ENCODE data around the gene POLRMT.

POLRMT gene

GRCh38 chr19:583198-583967 is 50.0 kb downstream of the POLRMT start:
- no peak for DNase-seq (ENCODE audit: insufficient read length, low spot score)
- FAIRE-seq, result no peak

DNA sequence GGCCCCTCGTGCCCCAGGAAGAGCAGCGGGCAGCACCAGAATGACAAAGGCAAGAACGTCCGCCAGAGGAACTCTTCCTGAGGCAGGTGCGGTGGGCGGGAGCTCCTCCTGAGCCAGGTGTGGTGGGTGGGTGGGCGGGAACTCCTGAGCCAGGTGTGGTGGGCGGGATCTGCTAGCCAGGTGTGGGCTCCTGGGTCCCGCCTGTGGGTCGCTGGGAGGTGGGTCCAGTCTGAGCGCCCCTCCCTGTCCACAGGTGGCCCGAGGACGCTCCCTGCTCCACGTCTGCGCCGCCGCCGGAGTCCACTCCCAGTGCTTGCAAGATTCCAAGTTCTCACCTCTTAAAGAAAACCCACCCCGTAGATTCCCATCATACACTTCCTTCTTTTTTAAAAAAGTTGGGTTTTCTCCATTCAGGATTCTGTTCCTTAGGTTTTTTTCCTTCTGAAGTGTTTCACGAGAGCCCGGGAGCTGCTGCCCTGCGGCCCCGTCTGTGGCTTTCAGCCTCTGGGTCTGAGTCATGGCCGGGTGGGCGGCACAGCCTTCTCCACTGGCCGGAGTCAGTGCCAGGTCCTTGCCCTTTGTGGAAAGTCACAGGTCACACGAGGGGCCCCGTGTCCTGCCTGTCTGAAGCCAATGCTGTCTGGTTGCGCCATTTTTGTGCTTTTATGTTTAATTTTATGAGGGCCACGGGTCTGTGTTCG is 50.7 kb downstream of the POLRMT start:
- DNase-seq (ENCODE audit: insufficient read length, low spot score), result no peak
- no peak for FAIRE-seq

DNA sequence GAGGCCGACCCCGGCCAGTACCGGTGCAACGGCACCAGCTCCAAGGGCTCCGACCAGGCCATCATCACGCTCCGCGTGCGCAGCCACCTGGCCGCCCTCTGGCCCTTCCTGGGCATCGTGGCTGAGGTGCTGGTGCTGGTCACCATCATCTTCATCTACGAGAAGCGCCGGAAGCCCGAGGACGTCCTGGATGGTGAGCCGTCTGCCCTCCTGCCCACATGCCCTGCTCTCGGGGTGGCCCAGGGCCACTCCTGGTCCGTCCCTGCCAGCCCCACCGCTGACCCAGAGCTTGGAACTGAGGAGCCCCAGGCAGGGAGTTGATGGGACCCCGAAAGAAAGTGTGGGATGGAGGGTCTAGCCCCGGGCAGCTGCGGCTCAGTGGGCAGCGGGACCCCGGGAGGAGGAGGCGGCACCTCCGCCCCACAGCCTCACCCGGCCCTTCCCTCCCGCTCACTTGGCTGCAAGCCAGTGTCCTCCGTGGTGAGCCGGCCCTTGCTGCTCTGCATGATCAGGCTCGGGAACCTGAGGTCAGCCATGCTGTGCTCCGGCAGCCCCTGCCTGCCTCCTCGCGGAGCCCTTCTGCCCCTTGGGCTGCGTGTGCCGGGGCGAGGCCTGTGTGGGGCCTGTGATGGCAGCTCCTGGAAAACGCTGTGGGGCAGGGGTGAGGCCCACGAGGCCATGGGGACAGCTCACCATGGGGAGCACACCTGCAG is 51.8 kb downstream of the POLRMT start:
- FAIRE-seq, result no peak
- DNase-seq (ENCODE audit: insufficient read length, low spot score), result no peak

DNA sequence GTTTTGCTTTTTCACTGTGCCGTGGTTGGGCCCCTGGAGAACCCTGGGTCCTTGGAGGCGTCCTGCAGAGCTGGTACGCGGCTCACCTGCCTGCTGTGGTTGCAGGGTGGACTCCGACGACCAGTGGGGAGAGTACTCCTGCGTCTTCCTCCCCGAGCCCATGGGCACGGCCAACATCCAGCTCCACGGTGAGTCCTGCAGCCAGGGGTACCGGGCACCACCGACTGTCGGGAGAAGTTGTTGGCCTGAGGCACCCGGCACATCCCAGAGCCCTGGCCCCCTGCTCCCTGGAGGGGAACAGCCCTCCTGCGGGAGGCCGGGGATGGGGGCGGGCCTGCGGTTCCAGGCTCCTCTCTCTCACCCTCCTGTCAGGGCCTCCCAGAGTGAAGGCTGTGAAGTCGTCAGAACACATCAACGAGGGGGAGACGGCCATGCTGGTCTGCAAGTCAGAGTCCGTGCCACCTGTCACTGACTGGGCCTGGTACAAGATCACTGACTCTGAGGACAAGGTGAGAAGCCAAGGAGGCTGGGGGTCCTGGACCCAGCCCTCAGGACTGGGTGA is 53.0 kb downstream of the POLRMT start:
- FAIRE-seq (no peak), DNase-seq (ENCODE audit: insufficient read length, low spot score) (no peak)

DNA sequence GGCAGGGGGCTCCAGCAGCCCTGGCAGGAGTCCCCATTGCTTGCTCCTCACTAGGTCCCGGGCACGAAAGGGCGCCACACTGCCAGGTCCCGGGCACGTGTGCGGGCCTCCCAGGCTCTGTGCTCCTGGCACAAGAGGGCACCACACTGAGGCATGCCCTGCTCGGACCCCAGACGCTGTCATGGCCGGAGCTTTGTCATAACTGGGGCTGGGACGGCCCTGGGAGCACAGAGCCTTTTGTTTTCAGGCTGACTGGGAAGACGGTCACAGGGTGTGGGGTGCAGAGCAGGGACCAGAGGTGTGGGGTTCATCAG is 53.5 kb downstream of the POLRMT start:
- DNase-seq (ENCODE audit: insufficient read length, low spot score) (no peak), FAIRE-seq (no peak)

DNA sequence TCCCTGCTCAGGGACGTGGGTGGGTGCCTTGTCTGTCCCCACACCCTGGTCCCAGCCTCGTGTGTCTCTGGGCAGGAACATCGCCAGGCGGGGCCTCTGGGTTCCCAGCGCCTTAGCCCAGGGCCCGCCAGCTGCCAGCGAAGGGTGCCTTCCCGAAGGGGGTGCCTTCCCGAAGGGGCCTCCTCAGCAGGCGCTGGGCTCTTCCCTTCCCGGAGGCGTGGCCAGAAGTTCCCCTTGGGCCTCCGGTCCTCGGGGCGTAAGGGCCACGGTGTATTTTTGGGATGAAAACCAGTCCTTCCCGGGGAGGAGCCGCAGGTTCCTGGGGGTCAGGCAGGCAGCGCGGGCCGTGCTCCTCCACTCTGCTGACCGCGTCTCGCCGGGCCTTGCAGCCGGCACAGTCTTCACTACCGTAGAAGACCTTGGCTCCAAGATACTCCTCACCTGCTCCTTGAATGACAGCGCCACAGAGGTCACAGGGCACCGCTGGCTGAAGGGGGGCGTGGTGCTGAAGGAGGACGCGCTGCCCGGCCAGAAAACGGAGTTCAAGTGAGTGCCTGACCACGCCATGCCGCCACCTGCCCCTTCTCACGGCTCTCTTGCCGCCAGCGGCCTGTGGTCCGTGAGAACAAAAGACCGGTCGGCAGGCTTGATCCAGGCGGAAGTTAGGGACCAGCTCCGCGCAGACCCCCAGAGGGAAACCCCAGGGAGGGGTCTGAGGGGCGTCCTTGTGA is 54.1 kb downstream of the POLRMT start:
- FAIRE-seq (no peak), DNase-seq (ENCODE audit: insufficient read length, low spot score) (no peak)

DNA sequence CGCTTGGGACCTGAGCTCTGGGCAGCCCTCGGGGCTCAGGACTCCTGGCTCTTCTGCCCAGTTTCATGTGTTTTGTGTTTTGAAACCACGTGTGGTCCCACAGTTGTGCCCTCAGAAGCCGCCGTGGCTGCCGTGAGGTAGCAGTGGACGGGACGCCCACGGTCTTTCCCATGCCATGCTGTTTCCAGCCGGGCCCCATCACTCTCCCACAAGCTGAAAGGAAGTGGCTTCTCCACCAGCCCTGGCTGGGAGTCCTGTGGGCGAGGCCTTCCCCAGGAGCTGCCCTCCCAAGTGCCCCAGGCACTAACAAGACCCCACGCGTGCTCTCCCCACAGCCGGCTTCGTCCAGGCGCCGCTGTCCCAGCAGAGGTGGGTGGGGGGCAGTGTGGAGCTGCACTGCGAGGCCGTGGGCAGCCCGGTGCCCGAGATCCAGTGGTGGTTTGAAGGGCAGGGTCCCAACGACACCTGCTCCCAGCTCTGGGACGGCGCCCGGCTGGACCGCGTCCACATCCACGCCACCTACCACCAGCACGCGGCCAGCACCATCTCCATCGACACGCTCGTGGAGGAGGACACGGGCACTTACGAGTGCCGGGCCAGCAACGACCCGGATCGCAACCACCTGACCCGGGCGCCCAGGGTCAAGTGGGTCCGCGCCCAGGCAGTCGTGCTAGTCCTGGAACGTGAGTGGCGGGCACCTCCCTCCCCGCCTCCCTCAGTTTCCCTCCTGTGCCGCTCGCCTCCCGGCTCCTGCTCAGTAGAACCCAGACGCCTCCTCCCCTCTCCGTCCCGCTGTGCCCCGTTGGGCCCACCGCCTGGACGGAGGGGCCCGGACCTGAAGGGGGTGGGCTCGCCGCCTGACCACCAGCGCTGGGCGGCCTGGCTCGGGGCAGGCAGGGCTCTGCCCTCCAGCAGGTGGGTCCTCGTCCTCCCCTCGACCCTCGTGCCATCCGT is 55.6 kb downstream of the POLRMT start:
- FAIRE-seq, result no peak

DNA sequence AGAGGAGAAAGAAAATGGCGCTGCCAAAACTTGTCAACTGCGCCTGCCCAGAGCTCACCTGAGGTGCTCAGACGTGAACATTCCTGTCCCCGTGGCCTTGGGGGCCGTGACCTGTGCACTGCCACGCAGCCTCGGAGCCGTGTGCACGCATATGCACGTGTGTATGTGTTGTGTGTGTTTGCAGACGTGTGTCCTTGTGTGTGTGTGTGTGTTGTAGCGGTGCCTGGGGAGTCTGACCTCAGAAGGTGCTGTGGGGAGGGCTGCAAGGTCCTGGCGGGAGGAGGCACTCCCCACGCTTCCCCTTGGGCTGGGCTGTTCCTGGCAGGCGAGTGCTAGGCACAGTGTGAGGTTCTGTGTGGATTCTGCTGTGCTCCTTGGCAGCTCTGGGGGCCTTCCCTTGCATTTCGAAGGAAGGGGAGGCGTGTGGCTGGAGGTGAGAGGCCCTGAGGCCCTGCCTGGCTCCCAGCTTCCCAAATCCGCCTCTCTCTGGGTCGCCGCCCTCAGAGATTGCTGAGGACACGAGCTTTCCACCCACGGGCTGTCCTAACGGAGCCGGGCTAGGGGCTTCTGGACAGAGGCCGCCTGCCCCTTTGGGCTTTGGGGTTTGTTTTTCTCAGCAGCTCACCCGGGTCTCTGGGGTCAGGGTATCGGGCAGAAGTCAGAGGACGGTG is 56.4 kb downstream of the POLRMT start:
- no peak for FAIRE-seq
- no peak for DNase-seq (ENCODE audit: insufficient read length, low spot score)

More for the DNA sequence above, 55.6 kb downstream of the POLRMT start:
- DNase-seq (ENCODE audit: insufficient read length, low spot score), result no peak

- no peak for DNase-seq (ENCODE audit: insufficient read length, low spot score)
Observed at GRCh38 chr19:575527-576506, 57.5 kb downstream of the POLRMT start.

GRCh38 chr19:574658-575526 is 58.4 kb downstream of the POLRMT start:
- DNase-seq (ENCODE audit: insufficient read length, low spot score), result no peak
- FAIRE-seq, result peak; percentile 63

More at GRCh38 chr19:575527-576506, 57.5 kb downstream of the POLRMT start:
- no peak for FAIRE-seq

DNA sequence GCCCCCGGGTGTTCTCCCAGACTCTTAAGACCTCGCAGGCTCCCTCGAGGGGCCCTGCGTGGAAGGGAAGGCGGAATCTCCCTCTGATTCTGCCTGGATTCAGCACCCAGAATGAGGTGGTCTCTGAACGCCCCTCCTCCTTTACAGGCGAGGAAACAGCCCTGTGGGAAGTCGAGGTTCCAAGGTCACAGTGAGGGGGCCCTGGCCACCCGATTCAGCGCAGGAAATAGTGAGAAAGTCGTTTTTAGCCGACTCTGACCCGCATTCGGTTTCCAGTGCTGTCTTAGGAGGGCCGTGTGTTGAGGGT is 59.9 kb downstream of the POLRMT start:
- FAIRE-seq, result no peak
- no peak for DNase-seq (ENCODE audit: insufficient read length, low spot score)

GRCh38 chr19:572743-573518 is 60.4 kb downstream of the POLRMT start:
- no peak for DNase-seq (ENCODE audit: insufficient read length, low spot score)
- FAIRE-seq, result peak; percentile 75

- DNase-seq (ENCODE audit: insufficient read length, low spot score) (peak; percentile 98), FAIRE-seq (peak; percentile 97)
Observed at GRCh38 chr19:572140-572742, 61.1 kb downstream of the POLRMT start, which contains the start of gene BSG. BSG (plus strand) TSS chr19:572596; CDS start chr19:572635, 39 bp downstream.

- DNase-seq (ENCODE audit: insufficient read length, low spot score) (no peak), FAIRE-seq (peak; percentile 91)
Observed at GRCh38 chr19:571566-571974, 61.8 kb downstream of the POLRMT start.

- peak; percentile 56 for FAIRE-seq
- DNase-seq (ENCODE audit: insufficient read length, low spot score), result no peak
Observed at GRCh38 chr19:570937-571565, 62.3 kb downstream of the POLRMT start.

Measured in GM19239 (cell line).